Activated CD4-positive, CD25-positive, alpha-beta regulatory T cell treated with anti-CD3 and anti-CD28 coated beads, Interleukin-2, amount 50 U/mL, for 24 hours (primary cell): ENCODE results near the gene RBP2.
A peak's percentile ranks its signal among the peaks of the same experiment; 100 is the strongest.
"Not testable (repeated sequence)": the region's sequence is repeated elsewhere in the genome, so short reads cannot be mapped to it uniquely, and the experiment has no call there.

Experiments used
- ATAC-seq, 2 donors: fragments of 150-1000 bp; cut with Tn5 transposase; one replicate each; pipeline ENCODE4 v1.10.0; 2021; ENCODE audit warnings: mild to moderate bottlenecking in 1 of 2, moderate library complexity in 1 of 2

Gene RBP2

GRCh38 chr3:139440639-139441556 lies 35.4 kb downstream of the RBP2 start:
- no peak for ATAC-seq

- ATAC-seq: no peak
These were observed 37.0 kb downstream of the RBP2 start for GRCh38 chr3:139439278-139439677.

GRCh38 chr3:139434764-139435307 lies 41.5 kb downstream of the RBP2 start:
- ATAC-seq: no peak

GRCh38 chr3:139434228-139434627 lies 42.1 kb downstream of the RBP2 start:
- ATAC-seq: no peak

GRCh38 chr3:139433089-139433488 lies 43.2 kb downstream of the RBP2 start:
- no peak for ATAC-seq

- no peak for ATAC-seq
These were observed 45.8 kb downstream of the RBP2 start for GRCh38 chr3:139430493-139430892.

GRCh38 chr3:139427283-139428060 lies 48.8 kb downstream of the RBP2 start:
- peak in 1 of 2 donors; percentile 30 for ATAC-seq

- no peak for ATAC-seq
These were observed 50.4 kb downstream of the RBP2 start for GRCh38 chr3:139425745-139426400.

GRCh38 chr3:139423232-139423631 lies 53.1 kb downstream of the RBP2 start:
- ATAC-seq: no peak

- no peak for ATAC-seq
These were observed 54.9 kb downstream of the RBP2 start for GRCh38 chr3:139421460-139421859.

- ATAC-seq: no peak
These were observed 55.3 kb downstream of the RBP2 start for GRCh38 chr3:139421040-139421439.

GRCh38 chr3:139418144-139418543 lies 58.2 kb downstream of the RBP2 start:
- no peak for ATAC-seq

- no peak for ATAC-seq
These were observed 60.0 kb downstream of the RBP2 start for GRCh38 chr3:139416275-139416674.

- no peak for ATAC-seq
These were observed 61.6 kb downstream of the RBP2 start for GRCh38 chr3:139414608-139415224.

GRCh38 chr3:139412891-139413290 lies 63.4 kb downstream of the RBP2 start:
- ATAC-seq: not testable (repeated sequence)
